ENCODE measurements around the gene TERB2.
"Not testable (repeated sequence)": the region's sequence is repeated elsewhere in the genome, so short reads cannot be mapped to it uniquely, and the experiment has no call there.

DNA sequence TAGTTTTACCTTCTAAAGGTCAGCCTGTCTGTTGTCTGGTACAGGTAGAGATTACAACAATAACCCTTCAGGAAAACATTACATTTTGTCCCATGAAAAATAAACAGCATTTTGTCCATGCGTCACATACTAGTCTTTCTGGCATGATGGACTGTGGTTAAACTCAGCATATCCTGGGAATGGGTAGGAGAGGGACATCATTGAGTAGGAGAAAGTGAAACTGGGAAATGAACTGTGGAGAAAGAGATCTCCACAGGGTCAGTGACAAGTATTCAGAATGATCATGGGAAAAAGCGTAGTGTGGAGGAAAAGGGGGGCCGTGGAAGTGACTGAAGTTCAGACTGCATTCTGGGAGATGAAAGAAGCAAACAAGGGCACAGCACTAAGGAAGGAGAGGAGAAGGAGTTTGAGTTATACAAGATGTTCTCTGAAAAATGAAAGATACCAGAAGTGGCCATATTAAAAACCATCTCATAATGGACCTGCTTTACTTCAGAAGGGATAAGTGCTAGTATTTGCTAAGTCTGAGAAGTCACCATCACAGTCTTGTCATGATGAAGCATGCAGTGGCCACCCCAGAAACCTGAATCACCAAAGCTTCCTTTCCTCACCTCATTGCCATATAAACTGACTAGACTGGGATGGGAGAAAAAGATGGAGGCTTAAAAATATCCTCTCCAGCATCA lies 31.8 kb downstream of the TERB2 start:
- not testable (repeated sequence) for TF ChIP-seq POLR2A, EP300 (IDR thresholded peaks at IDR 0.05)
- TF ChIP-seq, protein P1, sequence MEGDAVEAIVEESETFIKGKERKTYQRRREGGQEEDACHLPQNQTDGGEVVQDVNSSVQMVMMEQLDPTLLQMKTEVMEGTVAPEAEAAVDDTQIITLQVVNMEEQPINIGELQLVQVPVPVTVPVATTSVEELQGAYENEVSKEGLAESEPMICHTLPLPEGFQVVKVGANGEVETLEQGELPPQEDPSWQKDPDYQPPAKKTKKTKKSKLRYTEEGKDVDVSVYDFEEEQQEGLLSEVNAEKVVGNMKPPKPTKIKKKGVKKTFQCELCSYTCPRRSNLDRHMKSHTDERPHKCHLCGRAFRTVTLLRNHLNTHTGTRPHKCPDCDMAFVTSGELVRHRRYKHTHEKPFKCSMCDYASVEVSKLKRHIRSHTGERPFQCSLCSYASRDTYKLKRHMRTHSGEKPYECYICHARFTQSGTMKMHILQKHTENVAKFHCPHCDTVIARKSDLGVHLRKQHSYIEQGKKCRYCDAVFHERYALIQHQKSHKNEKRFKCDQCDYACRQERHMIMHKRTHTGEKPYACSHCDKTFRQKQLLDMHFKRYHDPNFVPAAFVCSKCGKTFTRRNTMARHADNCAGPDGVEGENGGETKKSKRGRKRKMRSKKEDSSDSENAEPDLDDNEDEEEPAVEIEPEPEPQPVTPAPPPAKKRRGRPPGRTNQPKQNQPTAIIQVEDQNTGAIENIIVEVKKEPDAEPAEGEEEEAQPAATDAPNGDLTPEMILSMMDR (IDR thresholded peaks at IDR 0.05), result not testable (repeated sequence)

All from tibial nerve (tissue), 4 donors.